Endothelial cell of umbilical vein (primary cell): Measurements from ENCODE around the gene NOBOX.

Source experiments
- EZH2 ChIP-seq: IDR thresholded peaks from 2 replicates; pipeline ENCODE4 v1.6.1; 2012; ENCODE audit warnings: borderline replicate concordance, low read depth, mild to moderate bottlenecking, moderate library complexity, low read length, inconsistent platforms; ENCODE audit not compliant: severe bottlenecking
- GATA2 ChIP-seq: IDR thresholded peaks from 2 replicates; pipeline ENCODE4 v1.7.0; 2011; ENCODE audit warnings: low read depth, mild to moderate bottlenecking, moderate library complexity, mixed read lengths, low read length; ENCODE audit not compliant: insufficient read length, insufficient read depth
- JUN ChIP-seq: IDR thresholded peaks from 2 replicates; pipeline ENCODE4 v1.6.1; 2011; ENCODE audit warnings: borderline replicate concordance, low read depth; ENCODE audit not compliant: insufficient read length, insufficient read depth
- MYC ChIP-seq: IDR thresholded peaks from one replicate; pipeline ENCODE4 v1.6.1; 2011; ENCODE audit warnings: mild to moderate bottlenecking, low read depth, low read length
- POLR2A ChIP-seq: IDR thresholded peaks from 2 replicates; pipeline ENCODE4 v1.6.1; 2012; ENCODE audit warnings: low read depth, mild to moderate bottlenecking, control low read depth, low read length
- POLR2AphosphoS5 ChIP-seq: IDR thresholded peaks from 2 replicates; pipeline ENCODE4 v1.6.1; 2012; ENCODE audit warnings: low read depth, mild to moderate bottlenecking, control low read depth, low read length, moderate library complexity; ENCODE audit not compliant: insufficient read depth
- TF ChIP-seq, protein P1 (sequence below), 2 donors: IDR thresholded peaks; 1 replicate in 1 of 2; 2 replicates in 1 of 2; pipeline ENCODE4 v1.5.1; 2011; ENCODE audit warnings: low read length in 2 of 2, mild to moderate bottlenecking in 2 of 2, moderate library complexity in 2 of 2, control low read depth in 1 of 2, inconsistent platforms in 1 of 2, low read depth in 1 of 2; ENCODE audit not compliant: insufficient read depth in 1 of 2; ENCODE audit errors: extremely low read depth in 1 of 2
- TF ChIP-seq, protein P2 (sequence below): IDR thresholded peaks from 2 replicates; pipeline ENCODE4 v1.6.1; 2011; ENCODE audit not compliant: insufficient read depth, insufficient read length

DNA sequence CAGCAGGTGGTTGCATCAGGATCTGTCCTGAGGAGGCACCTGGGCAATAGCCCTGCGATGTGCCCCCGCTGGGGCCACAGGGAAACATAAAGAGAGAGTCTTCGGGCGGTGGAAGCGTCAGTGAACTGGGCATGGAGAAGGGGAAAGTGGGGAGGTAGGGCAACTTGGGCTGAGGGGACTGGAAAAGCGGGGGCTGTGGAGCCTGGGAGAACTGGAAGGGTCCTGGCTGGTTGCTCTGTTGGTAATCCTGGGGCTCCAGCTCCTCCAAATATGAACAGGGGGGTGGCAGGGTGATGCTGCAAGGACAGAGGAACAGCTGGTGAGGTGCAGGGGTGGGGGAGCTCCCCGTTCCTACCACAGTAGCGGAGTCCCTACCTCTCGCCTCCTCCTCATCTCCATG, 5.2 kb downstream of the NOBOX start:
- TF ChIP-seq POLR2A (no peak), JUN (no peak), POLR2AphosphoS5 (no peak), EZH2 (no peak), MYC (no peak), GATA2 (no peak)
- TF ChIP-seq, protein P1, sequence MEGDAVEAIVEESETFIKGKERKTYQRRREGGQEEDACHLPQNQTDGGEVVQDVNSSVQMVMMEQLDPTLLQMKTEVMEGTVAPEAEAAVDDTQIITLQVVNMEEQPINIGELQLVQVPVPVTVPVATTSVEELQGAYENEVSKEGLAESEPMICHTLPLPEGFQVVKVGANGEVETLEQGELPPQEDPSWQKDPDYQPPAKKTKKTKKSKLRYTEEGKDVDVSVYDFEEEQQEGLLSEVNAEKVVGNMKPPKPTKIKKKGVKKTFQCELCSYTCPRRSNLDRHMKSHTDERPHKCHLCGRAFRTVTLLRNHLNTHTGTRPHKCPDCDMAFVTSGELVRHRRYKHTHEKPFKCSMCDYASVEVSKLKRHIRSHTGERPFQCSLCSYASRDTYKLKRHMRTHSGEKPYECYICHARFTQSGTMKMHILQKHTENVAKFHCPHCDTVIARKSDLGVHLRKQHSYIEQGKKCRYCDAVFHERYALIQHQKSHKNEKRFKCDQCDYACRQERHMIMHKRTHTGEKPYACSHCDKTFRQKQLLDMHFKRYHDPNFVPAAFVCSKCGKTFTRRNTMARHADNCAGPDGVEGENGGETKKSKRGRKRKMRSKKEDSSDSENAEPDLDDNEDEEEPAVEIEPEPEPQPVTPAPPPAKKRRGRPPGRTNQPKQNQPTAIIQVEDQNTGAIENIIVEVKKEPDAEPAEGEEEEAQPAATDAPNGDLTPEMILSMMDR (IDR thresholded peaks at IDR 0.05; ENCODE audit: extremely low read depth in 1 of 2, insufficient read depth in 1 of 2, low read depth in 1 of 2, low read length in 2 of 2), result no peak
- TF ChIP-seq, protein P2, sequence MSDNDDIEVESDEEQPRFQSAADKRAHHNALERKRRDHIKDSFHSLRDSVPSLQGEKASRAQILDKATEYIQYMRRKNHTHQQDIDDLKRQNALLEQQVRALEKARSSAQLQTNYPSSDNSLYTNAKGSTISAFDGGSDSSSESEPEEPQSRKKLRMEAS, result no peak
